ENCODE data around the gene KCNN3.

DNA sequence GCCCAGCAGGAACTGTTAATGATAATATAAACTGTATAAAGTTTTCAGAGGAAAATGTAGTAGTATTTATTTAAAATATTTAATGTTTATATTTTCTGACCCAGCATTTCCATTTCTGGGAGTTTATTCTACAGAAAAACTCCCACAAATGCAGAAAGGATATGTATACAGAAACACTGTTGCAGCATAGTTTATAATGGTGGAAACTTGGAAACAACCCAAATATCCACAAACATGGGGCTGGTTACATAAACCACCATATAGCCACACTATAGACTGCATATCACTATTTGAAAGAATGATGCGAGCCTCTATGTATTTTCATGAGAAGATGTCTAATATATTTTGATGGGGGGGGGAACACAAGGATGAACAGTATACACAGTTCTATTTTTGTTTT lies 31.5 kb upstream of the KCNN3 start:
- TF ChIP-seq, protein P1, sequence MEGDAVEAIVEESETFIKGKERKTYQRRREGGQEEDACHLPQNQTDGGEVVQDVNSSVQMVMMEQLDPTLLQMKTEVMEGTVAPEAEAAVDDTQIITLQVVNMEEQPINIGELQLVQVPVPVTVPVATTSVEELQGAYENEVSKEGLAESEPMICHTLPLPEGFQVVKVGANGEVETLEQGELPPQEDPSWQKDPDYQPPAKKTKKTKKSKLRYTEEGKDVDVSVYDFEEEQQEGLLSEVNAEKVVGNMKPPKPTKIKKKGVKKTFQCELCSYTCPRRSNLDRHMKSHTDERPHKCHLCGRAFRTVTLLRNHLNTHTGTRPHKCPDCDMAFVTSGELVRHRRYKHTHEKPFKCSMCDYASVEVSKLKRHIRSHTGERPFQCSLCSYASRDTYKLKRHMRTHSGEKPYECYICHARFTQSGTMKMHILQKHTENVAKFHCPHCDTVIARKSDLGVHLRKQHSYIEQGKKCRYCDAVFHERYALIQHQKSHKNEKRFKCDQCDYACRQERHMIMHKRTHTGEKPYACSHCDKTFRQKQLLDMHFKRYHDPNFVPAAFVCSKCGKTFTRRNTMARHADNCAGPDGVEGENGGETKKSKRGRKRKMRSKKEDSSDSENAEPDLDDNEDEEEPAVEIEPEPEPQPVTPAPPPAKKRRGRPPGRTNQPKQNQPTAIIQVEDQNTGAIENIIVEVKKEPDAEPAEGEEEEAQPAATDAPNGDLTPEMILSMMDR (IDR thresholded peaks at IDR 0.05): no peak
- TF ChIP-seq POLR2A (IDR thresholded peaks at IDR 0.05): no peak
